ENCODE measurements around the gene LRP2BP. TPM values are rescaled to one million over a fixed set of nuclear protein-coding genes. Genes with fewer than 3 reads are reported as not detected.
A peak's percentile ranks its signal among the peaks of the same experiment; 100 is the strongest.
"Not testable (repeated sequence)": the region's sequence is repeated elsewhere in the genome, so short reads cannot be mapped to it uniquely, and the experiment has no call there.

Gene LRP2BP
- total RNA-seq, 2 experiments from 2014 or later, result 0.71 to 0.78 TPM

DNA sequence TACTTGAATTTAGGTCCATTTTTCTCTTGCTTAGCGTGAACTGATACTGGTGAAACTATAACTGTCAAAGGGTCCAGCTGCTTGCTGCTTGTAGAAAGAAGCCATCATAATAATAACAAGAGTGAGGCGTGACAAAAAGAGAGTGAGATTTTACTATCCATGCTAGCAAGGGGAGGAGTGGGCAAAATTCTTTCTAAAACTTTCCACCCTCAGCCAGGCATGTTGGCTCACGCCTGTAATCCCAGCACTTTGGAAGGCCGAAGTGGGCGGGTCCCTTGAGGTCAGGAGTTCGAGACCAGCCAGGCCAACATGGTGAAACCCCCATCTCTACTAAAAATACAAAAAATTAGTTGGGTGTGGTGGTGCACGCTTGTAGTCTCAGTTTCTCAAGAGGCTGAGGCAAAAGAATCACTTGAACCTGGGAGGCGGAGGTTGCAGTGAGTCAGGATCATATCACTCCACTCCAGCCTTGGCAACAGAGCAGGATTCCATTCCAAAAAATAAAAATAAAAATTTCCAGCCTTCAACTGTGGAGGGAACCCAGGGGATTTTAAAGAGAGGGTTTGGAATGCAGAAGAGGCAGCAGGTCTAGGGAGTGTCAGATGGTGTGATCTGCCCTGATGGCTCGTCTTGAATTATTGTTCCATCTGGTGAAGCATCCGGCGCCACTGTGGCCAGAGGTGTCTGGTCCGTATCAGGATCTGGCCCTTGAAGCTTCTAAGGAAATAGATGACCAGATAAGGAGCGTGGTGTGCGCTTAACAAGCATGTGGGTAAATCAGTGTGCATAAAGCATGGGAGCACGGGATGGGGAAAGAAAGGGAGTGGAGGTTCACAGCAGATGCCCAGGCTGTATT is 51.8 kb downstream of the LRP2BP start:
- POLR2A ChIA-PET, result no interaction called here
- Mint-ChIP-seq H3K27ac (peak overlapping the region; percentile 43), H3K4me3 (no peak overlapping the region), H3K9me3 (no peaks in the 10 kb centered on the region), H3K4me1 (peaks cover 14% of the 10 kb centered on the region), H3K36me3 (peaks cover 36% of the 10 kb centered on the region), H3K27me3 (no peaks in the 10 kb centered on the region)
- no peak for DNase-seq
- no peak for ATAC-seq (ENCODE audit: low read depth)

GRCh38 chr4:185341841-185342240 is 53.9 kb downstream of the LRP2BP start:
- Mint-ChIP-seq H3K27ac (no peak overlapping the region), H3K27me3 (no peaks in the 10 kb centered on the region), H3K36me3 (peaks cover 31% of the 10 kb centered on the region), H3K9me3 (peaks cover 2% of the 10 kb centered on the region), H3K4me1 (peaks cover 14% of the 10 kb centered on the region), H3K4me3 (no peak overlapping the region)
- ATAC-seq (ENCODE audit: low read depth) (no peak), DNase-seq (no peak)
- POLR2A ChIA-PET, result no interaction called here

- H3K4me3 Mint-ChIP-seq, result no peak overlapping the region
- H3K9me3 Mint-ChIP-seq, result peaks cover 2% of the 10 kb centered on the region
- POLR2A ChIA-PET, result no interaction called here
- H3K27ac Mint-ChIP-seq, result no peak overlapping the region
- no peaks in the 10 kb centered on the region for H3K27me3 Mint-ChIP-seq
- no peak for DNase-seq
- peaks cover 33% of the 10 kb centered on the region for H3K36me3 Mint-ChIP-seq
- H3K4me1 Mint-ChIP-seq, result peaks cover 14% of the 10 kb centered on the region
- no peak for ATAC-seq (ENCODE audit: low read depth)
Observed at GRCh38 chr4:185341377-185341776, 54.3 kb downstream of the LRP2BP start.

DNA sequence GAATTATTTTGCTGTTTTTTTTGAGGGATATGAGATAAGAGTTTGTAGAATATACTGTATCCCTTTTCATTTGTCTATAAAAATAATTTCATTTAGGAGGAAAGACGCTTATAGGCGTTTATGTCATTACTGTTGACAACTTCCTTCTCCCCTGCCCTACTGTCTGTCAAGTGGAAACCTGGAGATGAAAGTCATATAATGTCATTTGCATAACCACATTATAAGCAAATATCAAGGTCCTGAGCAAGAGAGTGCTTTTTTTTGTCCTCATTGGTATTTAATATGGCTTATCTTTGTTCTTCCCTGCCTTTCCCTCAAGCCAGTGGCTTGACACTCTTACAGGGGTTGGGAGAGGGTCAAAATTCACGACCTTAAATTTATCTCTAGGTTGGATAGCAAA is 55.8 kb downstream of the LRP2BP start:
- no peak for ATAC-seq (ENCODE audit: low read depth)
- POLR2A ChIA-PET, result no interaction called here
- no peaks in the 10 kb centered on the region for H3K27me3 Mint-ChIP-seq
- peaks cover 2% of the 10 kb centered on the region for H3K9me3 Mint-ChIP-seq
- H3K36me3 Mint-ChIP-seq, result peaks cover 34% of the 10 kb centered on the region
- H3K4me1 Mint-ChIP-seq, result peaks cover 8% of the 10 kb centered on the region
- H3K27ac Mint-ChIP-seq, result no peak overlapping the region
- no peak overlapping the region for H3K4me3 Mint-ChIP-seq
- DNase-seq, result no peak

DNA sequence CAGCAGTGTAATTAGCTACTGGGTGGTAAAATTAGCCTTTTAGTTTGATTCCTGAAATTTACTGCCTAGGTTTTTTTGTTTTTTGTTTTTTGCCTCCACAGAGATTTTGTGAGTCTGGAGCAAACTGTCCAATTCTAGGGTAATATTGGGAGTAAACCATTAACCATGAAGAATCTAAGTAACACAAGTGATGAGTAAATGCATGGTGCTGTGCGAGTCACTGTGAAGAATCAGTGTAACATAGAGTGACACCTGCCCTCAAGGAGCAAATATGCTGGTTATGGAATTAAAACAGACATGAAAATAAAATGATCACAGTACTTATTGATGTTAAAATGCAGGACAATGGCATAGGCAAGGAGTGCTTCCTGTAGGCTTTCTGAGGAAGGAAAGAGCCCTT is 60.1 kb downstream of the LRP2BP start:
- no peak for ATAC-seq (ENCODE audit: low read depth)
- no peaks in the 10 kb centered on the region for H3K27me3 Mint-ChIP-seq
- no peak overlapping the region for H3K4me3 Mint-ChIP-seq
- DNase-seq, result no peak
- H3K4me1 Mint-ChIP-seq, result peaks cover 2% of the 10 kb centered on the region
- H3K36me3 Mint-ChIP-seq, result peaks cover 26% of the 10 kb centered on the region
- POLR2A ChIA-PET, result no interaction called here
- no peak overlapping the region for H3K27ac Mint-ChIP-seq
- H3K9me3 Mint-ChIP-seq, result peaks cover 2% of the 10 kb centered on the region

DNA sequence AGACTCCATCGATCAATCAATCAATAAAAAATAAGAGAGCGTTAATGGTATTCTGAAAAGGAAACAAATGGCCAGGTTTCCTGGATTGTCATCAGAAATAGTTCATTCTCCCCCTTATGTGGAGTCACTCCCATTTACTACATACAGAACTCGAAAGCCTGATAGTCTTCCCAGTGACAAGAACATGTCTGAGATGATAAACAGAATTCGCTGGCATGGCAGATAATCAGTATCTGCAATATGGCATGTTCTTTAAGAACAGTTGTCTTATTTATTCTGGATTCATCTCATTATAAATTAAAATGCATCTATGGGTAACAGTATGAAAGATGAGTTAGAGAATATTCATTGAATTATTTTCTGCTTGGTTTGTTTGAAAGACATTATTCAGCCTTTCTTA is 61.4 kb downstream of the LRP2BP start:
- peaks cover 2% of the 10 kb centered on the region for H3K9me3 Mint-ChIP-seq
- POLR2A ChIA-PET, result no interaction called here
- ATAC-seq (ENCODE audit: low read depth) (no peak), DNase-seq (no peak)
- H3K27me3 Mint-ChIP-seq, result no peaks in the 10 kb centered on the region
- peaks cover 24% of the 10 kb centered on the region for H3K36me3 Mint-ChIP-seq
- no peak overlapping the region for H3K27ac Mint-ChIP-seq
- no peak overlapping the region for H3K4me3 Mint-ChIP-seq
- H3K4me1 Mint-ChIP-seq, result no peaks in the 10 kb centered on the region

DNA sequence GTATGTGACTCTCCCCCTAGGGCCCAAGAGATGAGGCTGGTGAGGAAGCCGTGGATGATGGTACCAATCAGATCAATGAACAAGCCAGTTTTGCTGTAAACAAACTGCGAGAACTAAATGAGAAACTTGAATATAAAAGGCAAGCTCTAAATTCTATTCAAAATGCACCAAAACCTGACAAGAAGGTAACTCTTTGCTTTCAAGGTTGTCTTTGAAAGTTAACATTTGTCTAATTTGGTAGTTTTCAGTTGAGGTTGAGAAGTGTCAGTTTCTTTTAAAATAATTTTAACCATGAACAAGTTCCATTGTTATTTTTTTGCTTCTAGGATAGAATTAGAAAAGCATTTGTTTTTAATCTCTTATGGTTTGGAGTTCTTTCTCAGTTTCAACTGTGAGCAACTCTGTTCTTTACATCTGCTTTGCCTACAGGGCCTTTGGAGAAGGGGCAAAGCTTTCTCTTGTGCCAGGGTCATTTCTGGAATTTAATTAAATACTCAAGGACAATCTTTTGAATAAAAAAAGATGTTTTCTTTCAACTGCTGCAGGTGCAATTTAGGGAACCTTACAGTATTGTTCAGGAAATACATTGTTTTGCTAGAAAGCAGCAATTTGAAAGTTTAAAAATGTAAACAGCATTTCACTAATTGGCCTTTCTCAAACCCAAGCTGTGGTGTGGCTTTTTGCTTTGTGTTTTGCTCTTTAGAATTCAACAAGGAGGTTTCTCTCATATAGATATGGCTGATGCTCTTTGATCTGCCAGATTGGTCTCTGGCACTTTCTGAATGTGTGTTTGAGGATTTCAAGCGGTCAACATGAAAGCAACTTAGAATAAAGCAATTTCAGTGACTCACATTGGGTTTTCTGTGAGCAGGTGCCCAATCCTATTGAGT is 62.9 kb downstream of the LRP2BP start:
- Mint-ChIP-seq H3K27me3 (no peaks in the 10 kb centered on the region), H3K9me3 (no peaks in the 10 kb centered on the region), H3K4me3 (no peak overlapping the region), H3K36me3 (peaks cover 18% of the 10 kb centered on the region), H3K27ac (no peak overlapping the region), H3K4me1 (no peaks in the 10 kb centered on the region)
- DNase-seq, result no peak
- POLR2A ChIA-PET, result no interaction called here
- ATAC-seq (ENCODE audit: low read depth), result no peak

- H3K4me1 Mint-ChIP-seq; H3K4me3 Mint-ChIP-seq; H3K27ac Mint-ChIP-seq; DNase-seq; ATAC-seq (ENCODE audit: low read depth); H3K9me3 Mint-ChIP-seq; H3K36me3 Mint-ChIP-seq; POLR2A ChIA-PET; H3K27me3 Mint-ChIP-seq: not testable (repeated sequence)
Observed at GRCh38 chr4:185329879-185330510, 65.7 kb downstream of the LRP2BP start.

- Mint-ChIP-seq H3K4me1 (no peaks in the 10 kb centered on the region), H3K36me3 (peaks cover 12% of the 10 kb centered on the region), H3K9me3 (no peaks in the 10 kb centered on the region), H3K27ac (no peak overlapping the region), H3K4me3 (no peak overlapping the region), H3K27me3 (no peaks in the 10 kb centered on the region)
- POLR2A ChIA-PET, result no interaction called here
- ATAC-seq (ENCODE audit: low read depth) (no peak), DNase-seq (no peak)
Observed at GRCh38 chr4:185328586-185328985, 67.1 kb downstream of the LRP2BP start.

- ATAC-seq (ENCODE audit: low read depth); H3K4me3 Mint-ChIP-seq; H3K9me3 Mint-ChIP-seq; H3K27me3 Mint-ChIP-seq; POLR2A ChIA-PET; DNase-seq; H3K4me1 Mint-ChIP-seq; H3K27ac Mint-ChIP-seq: not testable (repeated sequence)
- H3K36me3 Mint-ChIP-seq, result peaks cover 14% of the 10 kb centered on the region
Observed at GRCh38 chr4:185325721-185326120, 70.0 kb downstream of the LRP2BP start.

DNA sequence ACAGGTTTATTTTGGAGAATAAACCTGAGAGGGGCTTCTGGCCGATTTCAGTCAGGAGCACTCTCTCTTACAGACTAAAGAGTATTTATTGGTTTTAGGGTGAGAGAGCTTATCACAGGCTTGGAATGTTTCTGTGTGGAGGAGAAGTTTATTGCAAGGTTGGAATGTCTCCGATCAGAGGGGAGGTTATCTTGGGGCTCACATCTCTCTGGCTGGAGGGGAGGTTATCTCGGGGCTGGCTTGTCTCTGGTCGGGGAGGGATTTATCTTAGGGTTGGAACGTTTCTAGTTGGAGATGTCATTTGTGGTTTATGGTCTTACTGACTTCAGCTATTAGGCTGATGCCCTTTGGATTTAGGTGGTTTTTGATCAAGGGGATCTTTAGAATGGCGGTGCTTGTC is 71.4 kb downstream of the LRP2BP start:
- ATAC-seq (ENCODE audit: low read depth); DNase-seq; H3K9me3 Mint-ChIP-seq; POLR2A ChIA-PET; H3K4me3 Mint-ChIP-seq; H3K27ac Mint-ChIP-seq; H3K27me3 Mint-ChIP-seq; H3K4me1 Mint-ChIP-seq: not testable (repeated sequence)
- H3K36me3 Mint-ChIP-seq, result peaks cover 20% of the 10 kb centered on the region

GRCh38 chr4:185323606-185324005 is 72.1 kb downstream of the LRP2BP start:
- POLR2A ChIA-PET, result no interaction called here
- no peaks in the 10 kb centered on the region for H3K9me3 Mint-ChIP-seq
- H3K27me3 Mint-ChIP-seq, result no peaks in the 10 kb centered on the region
- ATAC-seq (ENCODE audit: low read depth) (no peak), DNase-seq (no peak)
- no peak overlapping the region for H3K4me3 Mint-ChIP-seq
- H3K27ac Mint-ChIP-seq, result no peak overlapping the region
- H3K36me3 Mint-ChIP-seq, result peaks cover 20% of the 10 kb centered on the region
- peaks cover 5% of the 10 kb centered on the region for H3K4me1 Mint-ChIP-seq

DNA sequence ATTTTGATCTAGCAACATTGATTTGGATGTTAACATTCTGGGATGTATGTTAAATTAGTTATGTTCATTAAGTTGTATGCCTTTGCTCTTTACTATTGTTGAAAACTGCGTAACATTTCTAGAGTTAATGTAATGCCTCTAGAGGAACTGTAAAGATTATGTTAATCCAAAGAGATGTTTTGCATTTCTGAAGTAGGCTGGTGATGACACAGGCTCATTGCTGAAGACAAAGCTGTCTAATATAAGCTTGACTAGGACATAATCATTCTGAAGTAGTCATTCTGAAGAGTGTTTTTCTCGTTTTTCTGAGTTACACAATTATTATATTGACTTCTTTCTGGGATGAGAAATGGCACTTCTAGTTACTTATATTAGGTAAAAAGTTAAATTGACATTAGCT is 72.9 kb downstream of the LRP2BP start:
- ATAC-seq (ENCODE audit: low read depth) (no peak), DNase-seq (no peak)
- POLR2A ChIA-PET, result no interaction called here
- Mint-ChIP-seq H3K27me3 (no peaks in the 10 kb centered on the region), H3K9me3 (no peaks in the 10 kb centered on the region), H3K4me3 (no peak overlapping the region), H3K36me3 (peaks cover 24% of the 10 kb centered on the region), H3K27ac (no peak overlapping the region), H3K4me1 (peaks cover 10% of the 10 kb centered on the region)

Data from activated naive CD8-positive, alpha-beta T cell treated with anti-CD3 and anti-CD28 coated beads, Interleukin-2, amount 10 ng/mL, durations not matched to agents 7 days and 5 days (primary cell).